ENCODE measurements around the gene PSEN1. TPM values are rescaled to one million over a fixed set of nuclear protein-coding genes. Genes with fewer than 3 reads are reported as not detected.

The PSEN1 gene
- total RNA-seq: 10 to 100 TPM; 27.2 to 28.9 TPM
- long read RNA-seq, full-length matches to known transcripts: 35 of 46 reads
- long read RNA-seq, partial matches to known transcripts: 2 of 46 reads
- long read RNA-seq, other reads (novel, unspliced or antisense): 9 of 46 reads

DNA sequence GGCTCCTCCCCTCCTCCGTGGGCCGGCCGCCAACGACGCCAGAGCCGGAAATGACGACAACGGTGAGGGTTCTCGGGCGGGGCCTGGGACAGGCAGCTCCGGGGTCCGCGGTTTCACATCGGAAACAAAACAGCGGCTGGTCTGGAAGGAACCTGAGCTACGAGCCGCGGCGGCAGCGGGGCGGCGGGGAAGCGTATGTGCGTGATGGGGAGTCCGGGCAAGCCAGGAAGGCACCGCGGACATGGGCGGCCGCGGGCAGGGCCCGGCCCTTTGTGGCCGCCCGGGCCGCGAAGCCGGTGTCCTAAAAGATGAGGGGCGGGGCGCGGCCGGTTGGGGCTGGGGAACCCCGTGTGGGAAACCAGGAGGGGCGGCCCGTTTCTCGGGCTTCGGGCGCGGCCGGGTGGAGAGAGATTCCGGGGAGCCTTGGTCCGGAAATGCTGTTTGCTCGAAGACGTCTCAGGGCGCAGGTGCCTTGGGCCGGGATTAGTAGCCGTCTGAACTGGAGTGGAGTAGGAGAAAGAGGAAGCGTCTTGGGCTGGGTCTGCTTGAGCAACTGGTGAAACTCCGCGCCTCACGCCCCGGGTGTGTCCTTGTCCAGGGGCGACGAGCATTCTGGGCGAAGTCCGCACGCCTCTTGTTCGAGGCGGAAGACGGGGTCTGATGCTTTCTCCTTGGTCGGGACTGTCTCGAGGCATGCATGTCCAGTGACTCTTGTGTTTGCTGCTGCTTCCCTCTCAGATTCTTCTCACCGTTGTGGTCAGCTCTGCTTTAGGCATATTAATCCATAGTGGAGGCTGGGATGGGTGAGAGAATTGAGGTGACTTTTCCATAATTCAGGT, at the start of gene PSEN1:
Gene PSEN1, plus strand, starts transcription at position 121 of the 839 bp plus-strand sequence. CDS start 11,513 bp downstream, outside the sequence.
- intact Hi-C loops (cut with DNase I): no loop called here
- ATAC-seq (peak; percentile 98 to 99), DNase-seq (peak; percentile 94)

DNA sequence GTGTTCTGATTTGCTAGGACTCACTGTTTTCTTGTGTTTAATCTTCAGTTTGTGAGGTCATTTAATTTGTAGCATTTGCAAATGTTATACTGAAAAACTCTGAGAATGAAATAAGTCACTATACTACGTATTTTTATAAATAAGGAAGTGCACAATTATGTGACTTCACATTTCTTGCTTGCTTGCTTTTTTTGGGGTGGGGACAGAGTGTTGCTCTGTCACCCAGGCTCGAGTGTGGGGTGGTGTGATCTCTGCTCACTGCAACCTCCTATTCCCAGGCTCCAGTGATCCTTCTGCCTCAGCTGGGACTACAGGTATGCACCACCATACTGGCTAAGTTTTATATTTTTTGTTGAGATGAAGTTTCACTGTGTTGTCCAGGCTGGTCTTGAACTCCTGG, 45.3 kb upstream of the PSEN1 start:
- ATAC-seq: no peak
- DNase-seq: no peak
- intact Hi-C loops (cut with DNase I): no loop called here

DNA sequence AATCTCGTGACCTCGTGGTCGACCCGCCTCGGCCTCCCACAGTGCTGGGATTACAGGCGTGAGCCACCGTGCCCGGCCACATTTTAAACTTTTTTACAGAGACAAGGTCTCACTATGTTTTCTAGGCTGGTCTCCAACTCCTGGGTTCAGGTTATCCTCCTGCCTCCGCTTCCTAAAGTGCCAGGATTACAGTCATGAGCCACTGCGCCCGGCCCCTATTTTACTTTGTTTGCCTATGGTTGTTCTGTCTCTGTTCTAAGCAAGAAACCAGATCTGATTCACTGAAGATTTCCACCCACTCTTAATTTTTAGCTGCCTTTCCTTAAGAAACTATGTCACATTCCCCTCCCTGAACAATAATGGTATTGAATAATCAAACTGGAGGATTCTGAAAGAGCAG, 38.9 kb upstream of the PSEN1 start:
- no peak for ATAC-seq
- intact Hi-C loops (cut with DNase I): no loop called here

DNA sequence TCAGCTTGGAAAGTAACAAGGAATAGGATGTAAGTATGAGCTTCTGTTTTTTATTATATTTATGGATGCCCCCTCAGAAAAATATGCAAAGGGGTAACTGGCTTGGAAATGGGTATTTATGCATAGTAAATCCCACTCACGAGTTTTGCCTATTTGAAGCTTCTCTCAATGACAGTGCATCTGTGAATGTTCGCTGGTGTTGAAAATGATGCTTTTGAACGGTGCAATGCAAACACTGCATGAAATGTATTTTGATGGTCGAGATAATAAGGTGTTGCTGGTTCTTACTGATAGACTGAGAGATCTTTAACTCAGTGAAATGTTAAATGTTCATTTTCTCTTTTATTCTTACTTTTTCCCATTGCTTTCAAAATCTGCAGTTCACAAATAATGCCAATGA, 36.0 kb upstream of the PSEN1 start:
- intact Hi-C loops (cut with DNase I): no loop called here
- DNase-seq (no peak), ATAC-seq (no peak)

More for the DNA sequence above, 38.9 kb upstream of the PSEN1 start:
- DNase-seq: no peak

DNA sequence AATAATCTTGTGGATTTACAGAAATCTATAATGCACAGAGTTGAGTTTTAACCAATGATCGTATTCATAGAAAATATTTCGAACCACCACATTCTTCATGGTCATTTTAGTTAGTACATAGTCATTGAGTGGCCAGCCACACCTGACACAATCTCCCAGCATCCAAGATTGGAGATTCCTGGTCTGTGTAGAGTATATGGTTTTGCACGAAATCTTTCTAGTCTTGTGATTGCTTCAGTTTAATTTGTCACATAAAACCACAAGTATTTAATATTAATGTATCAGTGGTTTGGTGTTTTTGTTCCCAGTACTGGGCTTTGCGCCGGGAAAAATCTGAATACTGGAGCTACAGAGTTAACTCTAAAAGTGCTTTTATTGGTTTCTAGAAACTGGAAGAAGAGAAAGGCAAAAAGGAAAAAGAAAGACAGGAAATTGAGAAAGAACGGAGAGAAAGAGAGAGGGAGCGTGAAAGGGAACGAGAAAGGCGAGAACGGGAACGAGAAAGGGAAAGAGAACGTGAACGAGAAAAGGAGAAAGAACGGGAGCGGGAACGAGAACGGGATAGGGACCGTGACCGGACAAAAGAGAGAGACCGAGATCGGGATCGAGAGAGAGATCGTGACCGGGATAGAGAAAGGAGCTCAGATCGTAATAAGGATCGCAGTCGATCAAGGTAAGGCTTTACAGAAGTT, 33.4 kb upstream of the PSEN1 start:
- DNase-seq (no peak), ATAC-seq (no peak)
- intact Hi-C loops (cut with DNase I): no loop called here

DNA sequence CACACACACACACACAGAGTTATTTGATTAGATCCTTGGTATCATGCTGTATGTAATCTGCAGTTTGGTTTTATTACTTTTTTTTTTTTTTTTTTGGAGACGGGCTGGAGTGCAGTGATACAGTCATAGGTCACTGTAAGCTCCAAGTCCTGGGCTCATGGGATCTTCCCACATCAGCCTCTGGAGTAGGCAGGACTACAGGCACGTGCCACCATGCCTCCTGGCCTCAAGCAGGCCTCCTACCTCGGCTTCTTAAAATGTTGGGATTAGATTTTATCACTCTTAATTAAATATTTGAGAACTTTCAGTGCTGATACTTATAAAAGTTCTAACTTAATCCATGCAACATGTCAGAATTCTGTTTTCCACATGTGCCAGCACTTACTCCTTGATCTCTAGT, 31.3 kb upstream of the PSEN1 start:
- intact Hi-C loops (cut with DNase I): no loop called here
- DNase-seq (no peak), ATAC-seq (no peak)

DNA sequence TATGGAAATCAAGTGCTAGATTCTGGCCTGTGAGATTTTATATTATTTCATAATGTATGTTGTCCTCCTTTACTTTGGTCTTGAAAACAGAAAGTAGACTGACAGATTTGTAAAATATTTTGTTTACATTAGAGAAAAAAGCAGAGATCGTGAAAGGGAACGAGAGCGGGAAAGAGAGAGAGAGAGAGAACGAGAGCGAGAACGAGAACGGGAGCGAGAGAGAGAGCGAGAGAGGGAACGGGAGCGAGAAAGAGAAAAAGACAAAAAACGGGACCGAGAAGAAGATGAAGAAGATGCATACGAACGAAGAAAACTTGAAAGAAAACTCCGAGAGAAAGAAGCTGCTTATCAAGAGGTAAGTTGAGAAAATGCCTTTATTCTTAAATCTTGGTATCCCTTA, 30.6 kb upstream of the PSEN1 start:
- intact Hi-C loops (cut with DNase I): no loop called here
- ATAC-seq (no peak), DNase-seq (no peak)

DNA sequence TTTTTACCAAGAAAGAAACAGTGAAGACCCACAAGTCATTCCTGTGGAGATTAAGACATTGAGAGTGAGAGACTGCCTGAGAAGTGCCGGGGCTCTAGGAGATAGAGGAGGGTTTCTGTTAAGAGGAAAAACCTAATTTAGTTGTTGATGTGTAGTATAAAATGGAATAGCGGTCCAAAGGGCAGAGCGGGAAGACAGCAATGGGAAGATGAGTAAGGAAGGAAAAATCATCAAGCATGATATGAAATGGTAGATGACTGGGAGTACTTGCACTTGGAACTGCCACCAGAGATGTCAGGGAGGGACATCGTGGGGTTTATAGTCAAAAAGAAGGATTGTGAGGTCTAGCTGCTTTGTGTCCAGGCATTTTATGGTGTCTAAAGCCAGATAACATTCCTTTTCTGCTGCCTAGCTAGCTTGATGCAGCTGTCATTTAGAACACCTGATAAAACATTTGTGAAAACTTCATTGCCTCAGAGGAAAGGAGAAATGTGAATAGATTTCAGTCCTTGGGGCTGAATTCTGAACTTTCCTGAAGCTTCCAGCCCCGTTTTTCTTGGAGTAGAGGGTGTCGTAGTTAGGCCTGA, 20.1 kb upstream of the PSEN1 start:
- no peak for DNase-seq
- no peak for ATAC-seq
- intact Hi-C loops (cut with DNase I): no loop called here

DNA sequence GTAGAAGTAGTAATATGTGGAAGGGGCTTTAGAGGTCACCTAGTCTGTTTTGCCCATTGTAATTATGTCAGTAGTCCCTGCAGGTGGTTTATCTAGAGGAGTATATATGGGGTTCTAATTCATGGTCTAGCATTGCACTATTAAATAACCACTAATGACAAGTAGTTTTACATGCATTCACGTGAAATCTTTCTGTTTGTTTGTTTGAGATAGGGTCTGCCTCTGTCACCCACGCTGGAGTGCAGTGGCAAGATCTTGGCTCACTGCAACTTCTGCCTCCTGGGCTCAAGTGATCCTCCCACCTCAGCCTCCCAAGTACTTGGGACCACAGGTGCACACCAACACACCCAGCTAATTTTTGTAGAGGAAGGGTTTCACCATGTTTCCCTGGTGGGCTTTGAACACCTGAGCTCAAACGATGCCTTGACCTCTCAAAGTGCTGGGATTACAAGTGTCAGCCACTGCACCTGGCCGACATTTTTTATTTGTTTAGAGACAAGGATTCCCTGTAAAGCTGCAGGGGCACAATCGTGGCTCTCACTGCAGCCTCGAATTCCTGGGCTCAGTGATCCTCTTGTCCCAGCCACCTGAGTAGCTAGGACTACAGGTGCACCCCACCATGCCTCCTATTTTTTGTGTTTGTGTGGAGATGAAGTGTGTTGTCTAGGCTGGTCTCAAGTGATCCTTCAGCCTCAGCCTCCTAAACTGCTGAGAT, 12.0 kb upstream of the PSEN1 start:
- ATAC-seq (no peak), DNase-seq (no peak)
- intact Hi-C loops (cut with DNase I): no loop called here

DNA sequence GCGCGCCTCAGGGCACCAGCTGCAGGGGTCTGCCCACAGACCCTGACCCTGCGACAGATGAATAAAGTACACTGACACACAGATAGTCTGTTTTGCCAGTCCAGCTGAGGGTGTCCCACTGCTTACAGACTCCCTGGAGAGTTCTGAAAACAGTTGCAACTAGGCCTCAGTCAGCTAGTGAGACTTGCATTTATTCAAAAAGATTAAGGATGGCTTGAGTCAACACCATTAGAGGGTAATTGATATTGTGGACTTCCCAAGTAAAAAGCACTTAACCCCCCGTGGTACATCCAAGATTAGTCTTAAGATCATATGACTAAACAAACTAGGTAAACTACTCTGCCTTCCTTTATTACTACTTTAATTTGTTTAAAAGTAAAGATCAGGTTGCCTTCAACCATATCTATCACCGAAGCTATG, 11.1 kb upstream of the PSEN1 start:
- DNase-seq (no peak), ATAC-seq (no peak)
- intact Hi-C loops (cut with DNase I): no loop called here

DNA sequence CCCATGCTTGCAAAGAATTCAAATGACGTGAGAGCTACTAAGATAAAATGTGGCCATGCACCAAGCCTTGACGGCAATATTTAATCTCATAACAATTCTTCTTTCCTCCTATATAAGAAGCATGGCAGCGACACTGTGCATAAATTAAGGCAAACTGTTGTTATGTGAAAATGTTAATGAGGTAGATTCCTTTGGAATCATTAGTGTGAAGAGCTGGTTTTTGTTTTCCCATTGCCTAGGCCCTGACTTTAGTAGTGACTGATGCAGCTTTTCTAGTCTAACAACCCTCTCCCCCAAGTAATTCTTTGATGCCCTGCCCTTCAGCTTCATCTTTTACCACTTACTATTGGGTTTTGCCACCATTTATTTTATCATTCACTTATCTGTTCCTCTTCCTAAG, 10.6 kb upstream of the PSEN1 start:
- no peak for ATAC-seq
- DNase-seq: no peak
- intact Hi-C loops (cut with DNase I): no loop called here

DNA sequence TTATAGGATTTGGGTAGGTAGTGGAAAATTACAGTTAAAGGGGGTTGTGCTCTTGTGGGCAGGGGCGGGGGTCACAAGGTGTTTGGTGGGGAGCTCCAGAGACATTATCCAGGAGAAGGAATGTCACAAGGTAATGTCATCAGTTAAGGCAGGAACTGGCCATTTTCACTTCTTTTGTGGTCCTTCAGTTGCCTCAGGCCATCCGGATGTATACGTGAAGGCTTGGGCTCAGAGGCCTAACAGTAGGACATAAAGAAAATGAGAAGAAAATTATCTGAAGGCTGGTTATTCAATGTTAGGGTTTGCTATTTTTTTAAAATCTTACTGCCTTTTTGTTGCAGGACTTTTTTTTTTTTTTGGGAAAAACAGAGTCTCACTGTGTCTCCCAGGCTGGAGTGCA, 2.5 kb upstream of the PSEN1 start:
- ATAC-seq (no peak), DNase-seq (no peak)
- intact Hi-C loops (cut with DNase I): no loop called here

DNA sequence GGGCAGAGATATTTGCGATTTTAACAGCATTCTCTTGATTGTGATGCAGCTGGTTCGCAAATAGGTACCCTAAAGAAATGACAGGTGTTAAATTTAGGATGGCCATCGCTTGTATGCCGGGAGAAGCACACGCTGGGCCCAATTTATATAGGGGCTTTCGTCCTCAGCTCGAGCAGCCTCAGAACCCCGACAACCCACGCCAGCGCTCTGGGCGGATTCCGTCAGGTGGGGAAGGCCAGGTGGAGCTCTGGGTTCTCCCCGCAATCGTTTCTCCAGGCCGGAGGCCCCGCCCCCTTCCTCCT, 271 bp upstream of the PSEN1 start:
- DNase-seq: no peak
- intact Hi-C loops (cut with DNase I): no loop called here

DNA sequence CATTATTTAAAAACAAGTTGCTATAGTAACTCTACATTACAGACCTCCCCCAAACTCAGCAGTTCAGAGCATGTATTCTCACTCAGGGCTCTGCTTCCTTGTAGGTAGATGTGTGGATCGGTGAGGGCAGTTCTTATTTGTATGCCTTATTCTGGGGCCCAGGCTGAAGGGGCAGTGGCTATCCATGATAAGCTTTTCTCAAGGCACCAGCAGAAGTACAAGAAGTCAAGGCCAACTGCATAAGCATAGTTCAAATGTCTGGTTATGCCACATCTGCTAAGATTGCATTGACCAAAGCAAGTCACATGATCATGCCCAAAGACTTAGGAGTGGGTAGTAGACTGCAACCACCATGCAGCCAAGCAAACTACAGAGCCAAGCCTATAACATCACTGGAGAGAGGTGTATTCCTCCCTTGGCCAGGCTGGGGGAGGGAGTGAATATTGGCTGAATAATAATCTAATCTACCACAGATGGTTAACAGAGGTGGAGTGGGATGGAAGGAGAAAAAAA, 4.6 kb downstream of the PSEN1 start:
- ATAC-seq: no peak
- intact Hi-C loops (cut with DNase I): no loop called here
- no peak for DNase-seq

More for the DNA sequence above, 271 bp upstream of the PSEN1 start:
- ATAC-seq: no peak

DNA sequence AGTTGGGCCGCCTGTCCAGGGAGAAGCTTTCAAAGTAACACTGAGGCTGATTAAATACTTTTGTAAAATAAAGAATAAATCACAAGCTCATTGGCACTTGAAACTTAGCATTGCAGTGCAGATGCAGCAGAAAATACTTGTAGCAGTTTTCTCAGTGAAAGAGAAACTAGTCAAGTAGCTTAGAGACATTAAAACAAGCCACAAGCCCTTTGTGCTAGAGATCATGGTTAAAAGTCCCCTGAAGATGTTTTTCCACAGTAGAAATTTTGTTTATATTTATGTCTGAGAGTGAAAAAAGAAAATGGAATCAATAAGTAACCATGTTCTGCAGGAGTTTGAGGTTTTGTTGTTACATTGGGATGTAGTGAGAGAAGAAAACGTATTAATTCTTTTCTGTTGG, 5.9 kb downstream of the PSEN1 start:
- ATAC-seq (no peak), DNase-seq (no peak)
- intact Hi-C loops (cut with DNase I): no loop called here

DNA sequence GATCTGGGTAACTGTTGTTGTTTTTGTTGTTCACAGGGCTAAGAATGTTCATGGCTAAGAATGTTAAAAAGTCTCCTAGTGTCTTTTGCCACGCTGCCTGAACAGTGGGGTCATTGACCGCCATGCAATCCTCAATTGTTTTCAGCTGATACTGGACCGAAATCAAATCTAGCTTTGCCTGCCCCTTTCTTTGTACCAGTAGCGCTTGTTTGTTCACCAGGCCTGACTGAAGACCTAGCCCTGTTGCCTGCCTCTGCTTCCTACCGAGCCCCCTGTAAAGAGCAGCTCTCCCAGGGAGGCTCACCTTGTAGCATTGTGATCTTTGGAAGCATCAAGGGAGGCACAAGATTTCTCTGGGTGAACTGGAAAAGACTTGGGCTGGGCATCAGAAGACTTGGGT, 6.7 kb downstream of the PSEN1 start:
- DNase-seq (no peak), ATAC-seq (no peak)
- intact Hi-C loops (cut with DNase I): no loop called here

DNA sequence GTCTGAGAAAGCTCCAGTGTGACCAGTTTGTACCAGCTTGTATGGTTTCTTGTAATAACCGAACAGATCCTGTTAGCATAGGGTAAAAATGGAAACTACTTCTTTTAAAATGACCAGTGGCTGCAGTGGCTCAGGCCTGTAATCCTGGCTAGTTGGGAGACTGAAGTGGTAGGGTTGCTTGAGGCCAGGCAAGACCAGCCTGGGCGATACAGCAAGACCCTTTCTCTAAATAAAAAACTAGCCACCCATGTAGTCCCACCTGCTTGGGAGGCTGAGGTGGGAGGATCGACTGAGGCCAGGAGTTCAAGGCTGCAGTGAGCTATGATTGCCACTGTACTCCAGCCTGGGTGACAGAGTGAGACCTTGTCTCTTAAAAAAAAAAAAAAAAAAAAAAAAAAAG, 7.3 kb downstream of the PSEN1 start:
- ATAC-seq (no peak), DNase-seq (no peak)
- intact Hi-C loops (cut with DNase I): no loop called here

DNA sequence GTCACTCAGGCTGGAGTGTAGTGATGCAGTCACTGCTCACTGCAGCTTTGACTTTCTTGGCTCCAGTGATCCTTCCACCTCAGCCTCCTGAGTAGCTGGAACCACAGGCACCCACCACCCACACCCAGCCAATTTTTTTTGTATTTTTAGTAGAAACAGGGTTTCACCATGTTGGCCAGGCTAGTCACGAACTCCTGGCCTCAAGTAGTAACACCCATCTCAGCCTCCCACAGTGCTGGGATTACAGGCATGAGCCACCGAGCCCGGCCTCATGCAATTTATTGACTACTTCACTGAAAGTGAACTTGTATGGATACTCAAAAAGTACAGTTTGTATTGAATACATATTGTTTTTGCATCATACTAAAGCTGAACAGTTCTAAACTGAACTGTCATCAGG, 9.1 kb downstream of the PSEN1 start:
- intact Hi-C loops (cut with DNase I): no loop called here
- DNase-seq (no peak), ATAC-seq (no peak)

DNA sequence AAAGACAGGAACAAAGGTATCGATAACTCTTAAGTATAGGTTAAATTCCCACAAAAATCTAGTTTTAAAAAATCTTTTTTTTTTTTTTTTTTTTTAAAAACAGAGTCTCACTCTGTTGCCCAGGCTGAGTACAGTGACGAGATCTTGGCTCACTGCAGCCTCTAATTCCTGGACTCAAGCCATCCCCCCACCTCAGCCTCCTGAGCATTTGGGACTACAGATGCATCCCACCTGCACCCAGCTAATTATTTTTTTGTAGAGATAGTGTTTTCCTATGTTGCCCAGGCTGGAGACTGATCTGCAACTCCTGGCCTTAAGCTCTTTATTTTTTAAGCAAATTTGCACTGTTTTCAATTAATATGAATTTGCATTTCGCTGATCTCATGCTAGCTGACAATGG, 9.8 kb downstream of the PSEN1 start:
- intact Hi-C loops (cut with DNase I): no loop called here
- DNase-seq (no peak), ATAC-seq (no peak)

DNA sequence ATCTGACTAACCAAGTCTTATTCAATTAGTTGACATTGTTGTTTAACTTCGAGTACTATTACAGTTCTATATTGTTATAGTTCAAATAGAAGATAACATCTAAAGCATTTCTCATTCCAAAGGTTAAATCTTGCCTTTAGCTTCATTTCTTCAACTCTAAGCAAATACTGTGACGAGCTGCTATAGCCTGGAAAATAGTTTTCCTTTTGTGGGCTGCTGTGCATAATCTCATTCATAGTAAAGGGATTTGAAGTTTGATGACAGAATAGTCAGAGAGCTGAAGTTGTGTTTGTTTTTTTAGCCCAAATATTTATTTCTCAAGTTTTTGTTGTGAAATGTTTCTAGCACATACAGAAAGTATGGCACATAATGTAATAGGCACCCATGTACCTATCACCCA, 13.4 kb downstream of the PSEN1 start:
- no peak for DNase-seq
- intact Hi-C loops (cut with DNase I): no loop called here
- ATAC-seq: no peak
